WTC11 (cell line): ENCODE results near the gene PNLIP. TPM values are rescaled to one million over a fixed set of nuclear protein-coding genes. Genes with fewer than 3 reads are reported as not detected.

Experiments used
- ATAC-seq: fragments of 200-7000 bp; cut with Tn5 transposase; 2 replicates; pipeline ENCODE4 v1.10.0; 2021; ENCODE audit warnings: mild to moderate bottlenecking, moderate library complexity
- CTCF ChIA-PET: fragments of 300-600 bp; sonication (Branson Sonifier 250); formaldehyde crosslinking; loops from one replicate; lab custom pipeline; 2021; ENCODE audit warnings: antibody characterized with exemption; lab: Charles Lee
- POLR2A ChIA-PET: fragments of 350-600 bp; sonication (Branson Sonifier 250); formaldehyde crosslinking; loops from one replicate; lab custom pipeline; 2021; ENCODE audit warnings: antibody characterized with exemption; lab: Charles Lee
- DNase-seq: peaks from one replicate; pipeline ENCODE4 v3.0.0; 2021; ENCODE audit warnings: low spot score
- H3K27ac Mint-ChIP-seq: 2 replicates; pipeline ENCODE4 v1.8.0; 2021; ENCODE audit warnings: mixed read lengths
- H3K27me3 Mint-ChIP-seq: 2 replicates; pipeline ENCODE4 v1.8.0; 2021; ENCODE audit warnings: low read depth, mild to moderate bottlenecking, moderate library complexity, mixed read lengths
- H3K36me3 Mint-ChIP-seq: 2 replicates; pipeline ENCODE4 v1.8.0; 2021; ENCODE audit warnings: mixed read lengths
- H3K4me1 Mint-ChIP-seq: 2 replicates; pipeline ENCODE4 v1.8.0; 2022; ENCODE audit warnings: mixed read lengths
- H3K4me3 Mint-ChIP-seq: 2 replicates; pipeline ENCODE4 v1.8.0; 2021; ENCODE audit warnings: mild to moderate bottlenecking, moderate library complexity, mixed read lengths
- H3K9me3 Mint-ChIP-seq: 2 replicates; pipeline ENCODE4 v1.8.0; 2021; ENCODE audit warnings: mixed read lengths
- CREM ChIP-seq: sonication (generic); formaldehyde crosslinking; IDR thresholded peaks from 2 replicates; pipeline ENCODE4 v1.8.1; 2022; ENCODE audit warnings: mild to moderate bottlenecking, missing genetic modification reagents, moderate library complexity
- FOXP1 ChIP-seq: sonication (generic); formaldehyde crosslinking; IDR thresholded peaks from 2 replicates; pipeline ENCODE4 v1.8.0; 2022; ENCODE audit warnings: missing genetic modification reagents, mild to moderate bottlenecking, moderate library complexity, borderline replicate concordance
- ZNF121 ChIP-seq: sonication (generic); formaldehyde crosslinking; IDR thresholded peaks from 2 replicates; pipeline ENCODE4 v1.8.0; 2023; ENCODE audit warnings: missing genetic modification reagents
- ZNF263 ChIP-seq: sonication (generic); formaldehyde crosslinking; IDR thresholded peaks from 2 replicates; pipeline ENCODE4 v1.8.1; 2022; ENCODE audit warnings: low read depth, mild to moderate bottlenecking, moderate library complexity, missing genetic modification reagents
- total RNA-seq: library from RNA; stranded (reverse); gene quantifications from 3 replicates; pipeline ENCODE4 v1.2.3, GENCODE V29; 2021
- TF ChIP-seq, protein P1 (sequence below): sonication (generic); formaldehyde crosslinking; IDR thresholded peaks from 2 replicates; pipeline ENCODE4 v1.8.1; 2023; ENCODE audit warnings: mild to moderate bottlenecking, missing genetic modification reagents
- TF ChIP-seq, protein P2 (sequence below): sonication (generic); formaldehyde crosslinking; IDR thresholded peaks from 2 replicates; pipeline ENCODE4 v1.8.1; 2023; ENCODE audit warnings: mild to moderate bottlenecking, missing genetic modification reagents
- TF ChIP-seq, protein P3 (sequence below): sonication (generic); formaldehyde crosslinking; IDR thresholded peaks from 2 replicates; pipeline ENCODE4 v1.8.1; 2023; ENCODE audit warnings: mild to moderate bottlenecking, missing genetic modification reagents, borderline replicate concordance
- TF ChIP-seq, protein P4 (sequence below): fragments of 250-450 bp; sonication (Bioruptor Pico); conservative IDR thresholded peaks from 2 replicates; pipeline ENCODE4 v1.9.0; 2021; ENCODE audit warnings: mild to moderate bottlenecking
- TF ChIP-seq, protein P5 (sequence below): sonication (generic); formaldehyde crosslinking; IDR thresholded peaks from 2 replicates; pipeline ENCODE4 v1.8.1; 2023; ENCODE audit warnings: mild to moderate bottlenecking, moderate library complexity, missing genetic modification reagents
- TF ChIP-seq, protein P6 (sequence below): sonication (generic); formaldehyde crosslinking; IDR thresholded peaks from 2 replicates; pipeline ENCODE4 v1.8.1; 2022; ENCODE audit warnings: mild to moderate bottlenecking, moderate library complexity, missing genetic modification reagents
- TF ChIP-seq, protein P7 (sequence below): fragments of 250-450 bp; sonication (Bioruptor Pico); IDR thresholded peaks from 2 replicates; pipeline ENCODE4 v1.9.0; 2021; ENCODE audit warnings: mild to moderate bottlenecking
- TF ChIP-seq, protein P8 (sequence below): sonication (generic); formaldehyde crosslinking; IDR thresholded peaks from 2 replicates; pipeline ENCODE4 v1.8.1; 2022; ENCODE audit warnings: low read depth, mild to moderate bottlenecking, moderate library complexity, missing genetic modification reagents, borderline replicate concordance
- TF ChIP-seq, protein P9 (sequence below): fragments of 250-450 bp; sonication (Bioruptor Pico); IDR thresholded peaks from 2 replicates; pipeline ENCODE4 v1.9.0; 2021; ENCODE audit warnings: mild to moderate bottlenecking

Gene PNLIP
- total RNA-seq, 1 experiment from 2014 or later = 1.6 TPM

DNA sequence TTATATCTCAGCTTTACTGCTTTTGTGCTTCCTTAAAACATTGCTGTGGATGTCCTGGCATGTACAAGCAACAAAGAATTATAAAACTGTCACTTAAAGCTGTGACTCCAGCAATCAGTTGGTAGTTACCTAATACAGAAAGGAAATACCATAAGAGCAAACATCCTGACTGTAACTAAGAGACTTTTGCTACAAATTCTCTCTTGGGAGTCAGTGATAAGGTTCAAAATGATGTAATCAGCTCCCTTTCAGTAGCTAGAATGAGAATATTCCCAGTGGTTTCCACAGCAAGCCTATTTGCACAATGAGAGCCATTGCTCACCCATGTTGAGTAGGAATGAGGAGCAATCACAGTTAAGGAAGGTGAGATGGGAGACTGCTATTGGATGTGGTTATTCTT, 52.6 kb downstream of the PNLIP start (continued):
- TF ChIP-seq, protein P1, sequence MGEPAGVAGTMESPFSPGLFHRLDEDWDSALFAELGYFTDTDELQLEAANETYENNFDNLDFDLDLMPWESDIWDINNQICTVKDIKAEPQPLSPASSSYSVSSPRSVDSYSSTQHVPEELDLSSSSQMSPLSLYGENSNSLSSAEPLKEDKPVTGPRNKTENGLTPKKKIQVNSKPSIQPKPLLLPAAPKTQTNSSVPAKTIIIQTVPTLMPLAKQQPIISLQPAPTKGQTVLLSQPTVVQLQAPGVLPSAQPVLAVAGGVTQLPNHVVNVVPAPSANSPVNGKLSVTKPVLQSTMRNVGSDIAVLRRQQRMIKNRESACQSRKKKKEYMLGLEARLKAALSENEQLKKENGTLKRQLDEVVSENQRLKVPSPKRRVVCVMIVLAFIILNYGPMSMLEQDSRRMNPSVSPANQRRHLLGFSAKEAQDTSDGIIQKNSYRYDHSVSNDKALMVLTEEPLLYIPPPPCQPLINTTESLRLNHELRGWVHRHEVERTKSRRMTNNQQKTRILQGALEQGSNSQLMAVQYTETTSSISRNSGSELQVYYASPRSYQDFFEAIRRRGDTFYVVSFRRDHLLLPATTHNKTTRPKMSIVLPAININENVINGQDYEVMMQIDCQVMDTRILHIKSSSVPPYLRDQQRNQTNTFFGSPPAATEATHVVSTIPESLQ (CRISPR knock-in tag) = no peak
- TF ChIP-seq, protein P2, sequence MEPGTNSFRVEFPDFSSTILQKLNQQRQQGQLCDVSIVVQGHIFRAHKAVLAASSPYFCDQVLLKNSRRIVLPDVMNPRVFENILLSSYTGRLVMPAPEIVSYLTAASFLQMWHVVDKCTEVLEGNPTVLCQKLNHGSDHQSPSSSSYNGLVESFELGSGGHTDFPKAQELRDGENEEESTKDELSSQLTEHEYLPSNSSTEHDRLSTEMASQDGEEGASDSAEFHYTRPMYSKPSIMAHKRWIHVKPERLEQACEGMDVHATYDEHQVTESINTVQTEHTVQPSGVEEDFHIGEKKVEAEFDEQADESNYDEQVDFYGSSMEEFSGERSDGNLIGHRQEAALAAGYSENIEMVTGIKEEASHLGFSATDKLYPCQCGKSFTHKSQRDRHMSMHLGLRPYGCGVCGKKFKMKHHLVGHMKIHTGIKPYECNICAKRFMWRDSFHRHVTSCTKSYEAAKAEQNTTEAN (CRISPR knock-in tag) = no peak
- TF ChIP-seq ZNF121 (CRISPR knock-in tag) = no peak
- TF ChIP-seq, protein P3, sequence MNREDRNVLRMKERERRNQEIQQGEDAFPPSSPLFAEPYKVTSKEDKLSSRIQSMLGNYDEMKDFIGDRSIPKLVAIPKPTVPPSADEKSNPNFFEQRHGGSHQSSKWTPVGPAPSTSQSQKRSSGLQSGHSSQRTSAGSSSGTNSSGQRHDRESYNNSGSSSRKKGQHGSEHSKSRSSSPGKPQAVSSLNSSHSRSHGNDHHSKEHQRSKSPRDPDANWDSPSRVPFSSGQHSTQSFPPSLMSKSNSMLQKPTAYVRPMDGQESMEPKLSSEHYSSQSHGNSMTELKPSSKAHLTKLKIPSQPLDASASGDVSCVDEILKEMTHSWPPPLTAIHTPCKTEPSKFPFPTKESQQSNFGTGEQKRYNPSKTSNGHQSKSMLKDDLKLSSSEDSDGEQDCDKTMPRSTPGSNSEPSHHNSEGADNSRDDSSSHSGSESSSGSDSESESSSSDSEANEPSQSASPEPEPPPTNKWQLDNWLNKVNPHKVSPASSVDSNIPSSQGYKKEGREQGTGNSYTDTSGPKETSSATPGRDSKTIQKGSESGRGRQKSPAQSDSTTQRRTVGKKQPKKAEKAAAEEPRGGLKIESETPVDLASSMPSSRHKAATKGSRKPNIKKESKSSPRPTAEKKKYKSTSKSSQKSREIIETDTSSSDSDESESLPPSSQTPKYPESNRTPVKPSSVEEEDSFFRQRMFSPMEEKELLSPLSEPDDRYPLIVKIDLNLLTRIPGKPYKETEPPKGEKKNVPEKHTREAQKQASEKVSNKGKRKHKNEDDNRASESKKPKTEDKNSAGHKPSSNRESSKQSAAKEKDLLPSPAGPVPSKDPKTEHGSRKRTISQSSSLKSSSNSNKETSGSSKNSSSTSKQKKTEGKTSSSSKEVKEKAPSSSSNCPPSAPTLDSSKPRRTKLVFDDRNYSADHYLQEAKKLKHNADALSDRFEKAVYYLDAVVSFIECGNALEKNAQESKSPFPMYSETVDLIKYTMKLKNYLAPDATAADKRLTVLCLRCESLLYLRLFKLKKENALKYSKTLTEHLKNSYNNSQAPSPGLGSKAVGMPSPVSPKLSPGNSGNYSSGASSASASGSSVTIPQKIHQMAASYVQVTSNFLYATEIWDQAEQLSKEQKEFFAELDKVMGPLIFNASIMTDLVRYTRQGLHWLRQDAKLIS (CRISPR knock-in tag) = no peak
- TF ChIP-seq, protein P4, sequence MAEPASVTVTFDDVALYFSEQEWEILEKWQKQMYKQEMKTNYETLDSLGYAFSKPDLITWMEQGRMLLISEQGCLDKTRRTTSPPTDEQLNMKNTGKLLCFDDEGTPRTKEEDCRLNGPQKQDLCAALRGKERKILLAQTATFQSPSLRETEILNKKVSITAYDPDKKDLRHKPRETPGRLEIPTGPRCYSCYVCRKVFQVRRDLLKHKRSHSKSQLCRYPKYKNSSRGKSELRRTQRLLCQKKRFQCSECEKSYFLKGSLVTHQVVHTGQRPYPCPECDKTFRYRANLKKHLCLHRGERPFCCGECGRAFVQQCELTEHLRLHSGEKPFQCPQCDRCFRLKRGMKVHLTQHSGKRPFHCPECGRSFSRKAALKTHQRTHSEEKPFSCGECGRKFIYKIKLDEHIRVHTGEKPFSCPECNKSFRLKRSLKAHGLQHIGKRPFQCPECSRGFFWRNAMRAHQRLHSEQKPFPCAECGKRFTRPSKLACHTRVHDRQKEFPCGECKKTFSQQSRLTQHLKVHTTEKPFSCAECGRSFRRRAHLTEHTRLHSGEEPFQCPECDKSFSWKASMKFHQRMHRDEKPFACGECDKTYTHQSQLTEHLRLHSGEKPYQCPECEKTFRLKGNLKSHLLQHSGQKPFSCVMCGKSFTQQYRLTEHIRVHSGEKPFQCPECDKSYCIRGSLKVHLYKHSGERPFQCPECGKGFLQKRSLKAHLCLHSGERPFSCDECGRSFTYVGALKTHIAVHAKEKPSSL (CRISPR knock-in tag) = no peak
- TF ChIP-seq, protein P5, sequence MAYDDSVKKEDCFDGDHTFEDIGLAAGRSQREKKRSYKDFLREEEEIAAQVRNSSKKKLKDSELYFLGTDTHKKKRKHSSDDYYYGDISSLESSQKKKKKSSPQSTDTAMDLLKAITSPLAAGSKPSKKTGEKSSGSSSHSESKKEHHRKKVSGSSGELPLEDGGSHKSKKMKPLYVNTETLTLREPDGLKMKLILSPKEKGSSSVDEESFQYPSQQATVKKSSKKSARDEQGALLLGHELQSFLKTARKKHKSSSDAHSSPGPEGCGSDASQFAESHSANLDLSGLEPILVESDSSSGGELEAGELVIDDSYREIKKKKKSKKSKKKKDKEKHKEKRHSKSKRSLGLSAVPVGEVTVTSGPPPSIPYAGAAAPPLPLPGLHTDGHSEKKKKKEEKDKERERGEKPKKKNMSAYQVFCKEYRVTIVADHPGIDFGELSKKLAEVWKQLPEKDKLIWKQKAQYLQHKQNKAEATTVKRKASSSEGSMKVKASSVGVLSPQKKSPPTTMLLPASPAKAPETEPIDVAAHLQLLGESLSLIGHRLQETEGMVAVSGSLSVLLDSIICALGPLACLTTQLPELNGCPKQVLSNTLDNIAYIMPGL (CRISPR knock-in tag) = no peak
- no peak for TF ChIP-seq CREM (CRISPR knock-in tag)
- TF ChIP-seq, protein P6, sequence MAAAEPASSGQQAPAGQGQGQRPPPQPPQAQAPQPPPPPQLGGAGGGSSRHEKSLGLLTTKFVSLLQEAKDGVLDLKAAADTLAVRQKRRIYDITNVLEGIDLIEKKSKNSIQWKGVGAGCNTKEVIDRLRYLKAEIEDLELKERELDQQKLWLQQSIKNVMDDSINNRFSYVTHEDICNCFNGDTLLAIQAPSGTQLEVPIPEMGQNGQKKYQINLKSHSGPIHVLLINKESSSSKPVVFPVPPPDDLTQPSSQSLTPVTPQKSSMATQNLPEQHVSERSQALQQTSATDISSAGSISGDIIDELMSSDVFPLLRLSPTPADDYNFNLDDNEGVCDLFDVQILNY (CRISPR knock-in tag) = no peak
- TF ChIP-seq, protein P7, sequence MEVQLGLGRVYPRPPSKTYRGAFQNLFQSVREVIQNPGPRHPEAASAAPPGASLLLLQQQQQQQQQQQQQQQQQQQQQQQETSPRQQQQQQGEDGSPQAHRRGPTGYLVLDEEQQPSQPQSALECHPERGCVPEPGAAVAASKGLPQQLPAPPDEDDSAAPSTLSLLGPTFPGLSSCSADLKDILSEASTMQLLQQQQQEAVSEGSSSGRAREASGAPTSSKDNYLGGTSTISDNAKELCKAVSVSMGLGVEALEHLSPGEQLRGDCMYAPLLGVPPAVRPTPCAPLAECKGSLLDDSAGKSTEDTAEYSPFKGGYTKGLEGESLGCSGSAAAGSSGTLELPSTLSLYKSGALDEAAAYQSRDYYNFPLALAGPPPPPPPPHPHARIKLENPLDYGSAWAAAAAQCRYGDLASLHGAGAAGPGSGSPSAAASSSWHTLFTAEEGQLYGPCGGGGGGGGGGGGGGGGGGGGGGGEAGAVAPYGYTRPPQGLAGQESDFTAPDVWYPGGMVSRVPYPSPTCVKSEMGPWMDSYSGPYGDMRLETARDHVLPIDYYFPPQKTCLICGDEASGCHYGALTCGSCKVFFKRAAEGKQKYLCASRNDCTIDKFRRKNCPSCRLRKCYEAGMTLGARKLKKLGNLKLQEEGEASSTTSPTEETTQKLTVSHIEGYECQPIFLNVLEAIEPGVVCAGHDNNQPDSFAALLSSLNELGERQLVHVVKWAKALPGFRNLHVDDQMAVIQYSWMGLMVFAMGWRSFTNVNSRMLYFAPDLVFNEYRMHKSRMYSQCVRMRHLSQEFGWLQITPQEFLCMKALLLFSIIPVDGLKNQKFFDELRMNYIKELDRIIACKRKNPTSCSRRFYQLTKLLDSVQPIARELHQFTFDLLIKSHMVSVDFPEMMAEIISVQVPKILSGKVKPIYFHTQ (CRISPR knock-in tag) = no peak

DNA sequence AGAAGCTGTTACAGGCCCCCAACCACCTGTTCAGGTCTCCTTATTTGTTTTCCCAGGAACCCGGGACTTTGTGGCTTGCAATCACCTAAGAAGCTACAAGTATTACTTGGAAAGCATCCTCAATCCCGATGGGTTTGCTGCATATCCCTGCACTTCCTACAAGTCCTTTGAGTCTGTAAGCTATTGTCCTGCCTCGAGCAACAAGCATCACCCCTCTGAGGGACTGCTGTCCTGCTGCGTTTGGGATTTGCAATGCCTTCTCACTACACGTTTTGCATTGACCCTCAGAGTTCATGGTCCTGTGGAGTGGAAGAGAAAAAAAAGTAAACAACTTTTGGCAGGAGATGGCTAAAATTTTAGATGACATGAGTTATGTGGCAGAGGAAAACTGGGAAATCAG, 54.3 kb downstream of the PNLIP start:
- ATAC-seq (peak; percentile 34; the same call in 1 of the 2 replicates), DNase-seq (no peak)
- Mint-ChIP-seq H3K27ac (no peak overlapping the region), H3K27me3 (no peaks in the 10 kb centered on the region), H3K4me3 (no peak overlapping the region), H3K9me3 (no peaks in the 10 kb centered on the region), H3K36me3 (no peaks in the 10 kb centered on the region), H3K4me1 (peaks cover 10% of the 10 kb centered on the region)
- ChIA-PET POLR2A (interaction anchor here (0.6 kb wide), 1 partner anchor 12 kb away, joined by 4 read pairs; no protein-coding TSS in a partner anchor), CTCF (interaction anchor here (1.0 to 1.6 kb wide), 2 partner anchors 9 to 55 kb away, joined by 3 to 4 read pairs; no protein-coding TSS in a partner anchor)
- TF ChIP-seq, protein P8, sequence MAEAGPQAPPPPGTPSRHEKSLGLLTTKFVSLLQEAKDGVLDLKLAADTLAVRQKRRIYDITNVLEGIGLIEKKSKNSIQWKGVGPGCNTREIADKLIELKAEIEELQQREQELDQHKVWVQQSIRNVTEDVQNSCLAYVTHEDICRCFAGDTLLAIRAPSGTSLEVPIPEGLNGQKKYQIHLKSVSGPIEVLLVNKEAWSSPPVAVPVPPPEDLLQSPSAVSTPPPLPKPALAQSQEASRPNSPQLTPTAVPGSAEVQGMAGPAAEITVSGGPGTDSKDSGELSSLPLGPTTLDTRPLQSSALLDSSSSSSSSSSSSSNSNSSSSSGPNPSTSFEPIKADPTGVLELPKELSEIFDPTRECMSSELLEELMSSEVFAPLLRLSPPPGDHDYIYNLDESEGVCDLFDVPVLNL (CRISPR knock-in tag) = no peak
- TF ChIP-seq, protein P9, sequence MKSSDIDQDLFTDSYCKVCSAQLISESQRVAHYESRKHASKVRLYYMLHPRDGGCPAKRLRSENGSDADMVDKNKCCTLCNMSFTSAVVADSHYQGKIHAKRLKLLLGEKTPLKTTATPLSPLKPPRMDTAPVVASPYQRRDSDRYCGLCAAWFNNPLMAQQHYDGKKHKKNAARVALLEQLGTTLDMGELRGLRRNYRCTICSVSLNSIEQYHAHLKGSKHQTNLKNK (CRISPR knock-in tag) = no peak
- no peak for TF ChIP-seq FOXP1 (CRISPR knock-in tag)
- no peak for TF ChIP-seq ZNF263 (CRISPR knock-in tag)
